GM19351 (cell line): ENCODE measurements around the gene HNRNPA2B1.
"Not testable (repeated sequence)": the region's sequence is repeated elsewhere in the genome, so short reads cannot be mapped to it uniquely, and the experiment has no call there.

Experiments
- ATAC-seq: cut with Tn5 transposase; IDR thresholded peaks from one replicate; pipeline ENCODE4 v1.9.1; 2021; ENCODE audit warnings: mild to moderate bottlenecking, moderate library complexity; ENCODE audit not compliant: unreplicated experiment

The HNRNPA2B1 gene

DNA sequence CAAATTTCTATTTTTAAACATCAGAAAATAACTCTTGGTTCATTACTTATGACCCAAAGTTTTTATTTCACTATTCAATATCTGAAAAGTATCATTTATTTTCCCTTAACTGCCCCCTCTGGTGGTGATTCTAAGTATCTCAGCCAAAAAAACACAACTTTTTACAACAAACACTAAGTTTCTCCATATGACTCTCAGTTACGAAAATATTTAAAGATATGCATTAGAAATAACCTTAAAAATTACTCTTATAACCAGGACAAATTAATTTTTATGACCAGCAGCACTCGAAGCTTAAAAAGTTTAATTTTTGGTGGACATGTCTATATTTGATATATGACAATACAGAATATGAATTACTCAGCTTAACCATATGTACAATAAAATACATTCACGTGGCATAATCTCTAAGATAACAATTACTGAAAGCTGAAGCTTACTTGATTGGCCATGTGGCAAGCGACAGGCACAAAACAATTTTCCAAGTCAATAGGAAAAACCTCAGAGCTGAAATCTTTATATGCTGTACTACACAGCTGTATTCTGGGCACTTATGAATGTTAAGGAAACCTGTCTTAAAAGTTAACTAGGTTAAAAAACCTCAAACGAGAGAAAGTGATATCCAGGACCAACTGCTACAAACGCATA, 2.3 kb downstream of the HNRNPA2B1 start:
- ATAC-seq = no peak

DNA sequence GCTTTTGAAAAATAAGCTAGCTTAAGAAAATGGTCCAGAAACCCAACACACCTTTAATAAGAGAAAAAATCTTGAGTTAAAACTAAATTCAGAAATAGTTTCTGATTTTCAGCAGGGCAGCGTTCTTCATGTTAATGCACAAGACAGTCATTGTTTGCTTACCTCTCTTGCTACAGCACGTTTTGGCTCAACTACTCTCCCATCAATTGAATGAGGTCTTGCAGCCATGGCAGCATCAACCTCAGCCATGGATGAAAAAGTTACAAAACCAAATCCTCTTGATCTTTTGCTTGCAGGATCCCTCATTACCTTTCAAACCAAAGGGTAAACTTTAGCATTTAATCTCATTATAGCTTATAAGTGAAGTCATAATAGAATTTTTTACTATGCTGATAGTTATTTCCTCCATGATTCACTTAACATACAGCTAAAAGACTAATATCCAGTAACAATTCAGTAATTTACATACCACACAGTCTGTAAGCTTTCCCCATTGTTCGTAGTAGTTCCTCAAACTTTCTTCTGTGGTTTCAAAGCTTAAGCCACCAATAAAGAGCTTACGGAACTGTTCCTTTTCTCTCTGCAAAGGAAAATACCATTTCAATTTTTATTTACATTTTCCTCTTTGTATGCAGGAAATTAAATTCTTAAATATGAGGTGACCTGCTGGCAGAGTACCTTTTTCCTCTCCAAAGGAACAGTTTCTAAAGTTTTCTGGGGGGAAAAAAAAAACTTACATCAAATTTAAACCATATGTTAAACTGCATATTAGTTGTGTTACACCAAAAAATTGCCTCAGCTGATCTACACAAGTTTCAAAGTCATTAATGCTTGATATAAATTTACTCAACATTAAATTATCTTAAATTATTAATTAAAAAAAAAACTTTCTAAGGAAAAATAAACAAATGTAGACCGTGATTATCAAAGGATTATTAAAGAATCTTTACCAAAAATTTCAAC, 3.1 kb downstream of the HNRNPA2B1 start:
- ATAC-seq = no peak

DNA sequence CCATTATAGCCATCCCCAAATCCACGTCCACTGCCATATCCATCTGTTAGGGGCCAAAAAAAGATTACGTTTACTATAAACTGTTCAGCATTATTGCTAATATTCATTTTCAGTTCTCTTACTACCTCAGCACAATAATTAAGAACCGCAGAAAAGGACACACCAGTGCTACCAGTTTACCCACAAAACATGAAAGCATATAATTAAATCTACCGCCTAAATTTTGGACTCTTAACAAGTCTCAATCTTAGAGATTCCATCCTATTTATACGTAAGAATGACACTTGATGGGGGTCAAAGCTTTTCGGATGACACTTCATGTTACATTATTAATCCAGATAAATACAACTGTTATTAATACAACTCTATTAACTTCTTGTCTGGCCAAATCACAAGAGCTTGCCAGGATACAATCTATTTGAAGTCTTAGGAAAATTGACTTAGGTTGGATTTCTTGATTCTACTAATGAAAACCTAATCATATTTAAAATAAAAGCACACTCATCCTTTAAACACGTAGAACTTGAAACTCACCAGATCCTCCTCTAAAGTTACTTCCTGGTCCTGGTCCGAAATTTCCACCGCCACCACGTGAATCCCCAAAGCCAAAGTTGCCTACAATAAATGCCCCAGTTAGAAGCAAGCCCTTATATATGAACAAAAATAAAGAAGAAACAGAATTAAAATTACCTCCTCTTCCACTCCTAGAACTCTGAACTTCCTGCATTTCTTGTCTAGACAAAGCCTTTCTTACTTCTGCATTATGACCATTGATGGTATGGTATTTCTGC, 4.5 kb downstream of the HNRNPA2B1 start:
- ATAC-seq = no peak

DNA sequence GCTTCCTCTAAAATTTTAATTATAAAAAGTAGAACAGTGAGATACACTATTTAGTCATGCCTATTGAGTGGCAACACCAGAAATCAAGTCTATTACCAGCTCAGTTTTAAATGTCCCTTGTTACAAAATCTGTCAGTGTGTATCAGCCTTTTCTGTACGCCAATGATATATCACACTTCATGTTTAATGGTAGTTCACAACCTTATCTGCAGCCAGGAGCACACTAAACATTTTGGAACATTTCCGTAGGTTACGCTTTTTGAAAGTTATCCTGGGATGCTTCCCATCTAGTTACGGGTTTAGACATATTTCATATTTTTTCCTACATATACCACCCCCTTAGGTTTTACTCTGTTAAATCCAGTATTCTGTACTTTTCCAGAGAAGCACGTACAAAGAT, 5.4 kb downstream of the HNRNPA2B1 start:
- no peak for ATAC-seq

DNA sequence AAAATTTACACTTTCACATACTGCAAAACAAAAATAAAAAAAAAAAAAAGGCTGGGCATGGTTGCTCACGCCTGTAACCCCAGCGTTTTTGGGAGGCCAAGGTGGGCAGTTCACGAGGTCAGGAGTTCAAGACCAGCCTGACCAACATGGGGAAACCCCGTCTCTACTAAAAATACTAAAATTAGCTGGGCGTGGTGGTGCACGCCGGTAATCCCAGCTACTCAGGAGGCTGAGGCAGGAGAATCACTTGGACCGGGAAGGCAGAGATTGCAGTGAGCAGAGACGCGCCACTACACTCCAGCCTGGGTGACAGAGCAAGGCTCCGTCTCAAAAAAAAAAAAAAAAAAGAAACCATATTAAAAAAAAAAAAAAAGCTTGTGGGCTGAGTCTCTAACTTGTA, 5.8 kb downstream of the HNRNPA2B1 start:
- not testable (repeated sequence) for ATAC-seq

DNA sequence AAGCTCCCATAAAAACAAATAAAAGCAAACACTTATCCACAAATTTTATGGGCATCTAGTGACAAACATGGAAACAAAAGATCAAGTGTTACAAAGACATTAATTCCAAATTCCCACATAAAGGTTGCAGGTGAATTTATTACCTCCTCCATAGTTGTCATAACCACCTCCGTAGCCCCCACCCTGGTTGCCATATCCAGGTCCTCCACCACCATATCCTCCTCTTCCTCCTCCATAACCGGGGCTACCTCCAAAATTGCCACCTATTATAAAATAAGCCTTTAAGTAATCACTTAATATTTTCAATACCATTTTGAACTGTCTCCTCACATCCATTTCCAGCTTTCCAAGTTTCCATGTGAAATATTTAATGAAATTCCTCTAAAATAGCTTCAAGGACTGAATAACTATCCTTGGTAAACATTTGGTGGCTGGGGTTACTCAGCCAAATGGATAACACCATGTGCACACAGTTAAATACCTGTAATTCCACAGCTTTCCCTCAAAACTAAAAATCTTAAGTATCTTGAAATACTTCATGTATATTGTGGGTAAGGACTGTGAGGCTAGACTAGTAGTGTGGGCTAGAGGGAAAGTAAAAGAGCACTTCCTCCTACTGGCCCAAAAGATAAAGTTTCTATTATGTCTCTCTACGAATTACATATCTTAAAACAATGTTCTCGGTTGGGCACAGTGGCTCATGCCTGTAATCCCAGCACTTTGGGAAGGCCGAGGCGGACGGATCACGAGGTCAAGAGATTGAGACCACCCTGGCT, 6.9 kb downstream of the HNRNPA2B1 start:
- ATAC-seq = no peak

DNA sequence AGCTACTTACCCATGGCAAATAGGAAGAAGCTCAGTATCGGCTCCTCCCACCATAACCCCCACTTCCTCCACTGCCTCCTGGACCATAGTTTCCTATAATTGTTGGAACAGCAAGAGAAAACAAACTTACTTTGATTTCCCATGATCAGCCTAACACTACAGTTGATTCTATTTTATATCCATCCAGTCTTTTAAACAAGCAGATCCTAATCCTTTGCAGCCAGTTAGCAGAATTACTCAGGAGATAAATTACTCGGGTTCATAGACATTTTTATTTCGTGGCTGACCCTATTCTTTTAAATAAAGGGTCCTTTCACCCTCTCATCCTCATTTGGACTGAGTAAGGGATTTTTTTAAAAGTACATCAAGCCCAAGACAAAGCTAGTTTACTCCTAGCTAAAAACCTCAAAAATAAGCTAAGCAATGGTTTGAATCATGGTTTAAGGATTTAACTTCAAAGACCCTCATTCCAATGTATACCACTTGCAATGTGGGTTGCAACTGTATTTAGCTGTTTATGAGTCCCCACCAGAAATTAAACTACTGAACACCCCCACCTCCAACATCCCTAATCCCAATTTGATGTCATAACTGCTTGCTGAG, 8.0 kb downstream of the HNRNPA2B1 start:
- no peak for ATAC-seq

DNA sequence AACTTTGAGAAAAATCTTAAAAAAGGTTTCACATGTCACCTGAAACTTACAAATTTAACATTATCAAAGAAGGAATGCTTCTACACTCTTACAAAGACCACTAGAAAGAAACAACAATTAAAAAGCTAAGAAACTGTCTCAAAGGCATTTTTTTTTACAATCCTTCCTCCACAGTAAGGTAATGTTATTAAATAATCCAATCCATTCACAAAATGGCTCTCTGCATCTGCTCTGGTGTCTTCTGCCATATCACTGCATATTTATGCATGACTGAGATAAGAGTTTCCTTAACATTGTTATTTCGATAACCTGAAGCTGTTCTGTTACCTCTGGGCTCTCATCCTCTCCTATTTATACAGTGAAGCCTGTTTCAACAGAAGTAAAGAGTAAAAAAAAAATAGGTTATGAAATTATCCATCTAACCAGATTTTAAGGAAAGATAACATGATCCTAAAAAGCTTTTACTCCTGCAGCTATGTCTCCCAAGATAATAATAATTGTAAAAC, 8.5 kb downstream of the HNRNPA2B1 start:
- no peak for ATAC-seq

DNA sequence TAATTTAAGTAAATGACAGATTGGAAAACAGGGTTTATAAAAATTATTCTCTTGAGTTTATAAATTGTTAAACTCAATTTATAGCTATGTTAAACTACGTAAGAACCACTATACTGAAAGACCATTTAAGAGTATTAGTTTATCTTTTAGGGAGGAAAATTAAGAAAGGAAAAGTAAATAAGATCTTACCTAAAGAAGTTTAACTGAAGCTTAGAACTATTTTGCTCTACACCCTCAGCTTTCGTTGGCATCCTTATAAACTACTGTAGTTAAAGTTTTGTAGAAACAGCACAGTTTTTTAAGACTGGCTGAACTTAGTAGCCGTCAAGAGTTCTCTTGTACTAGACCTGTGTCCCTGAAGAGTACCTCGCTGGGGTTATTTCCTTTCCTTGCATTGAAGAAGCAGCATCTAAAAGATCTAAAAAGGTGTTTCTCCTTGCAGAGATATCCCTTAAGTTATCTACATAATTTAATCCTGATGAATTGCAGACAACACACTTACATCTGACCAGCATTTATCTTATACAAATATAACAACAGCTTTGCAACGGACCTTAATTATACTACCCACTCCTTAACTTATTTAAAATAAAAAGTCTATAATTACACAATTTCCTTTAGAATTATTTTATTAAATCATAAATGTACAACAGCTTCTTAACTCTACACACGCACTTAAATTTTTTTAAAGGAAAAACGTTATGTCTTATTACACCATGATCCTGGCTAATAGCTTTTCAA, 9.1 kb downstream of the HNRNPA2B1 start:
- ATAC-seq = no peak

DNA sequence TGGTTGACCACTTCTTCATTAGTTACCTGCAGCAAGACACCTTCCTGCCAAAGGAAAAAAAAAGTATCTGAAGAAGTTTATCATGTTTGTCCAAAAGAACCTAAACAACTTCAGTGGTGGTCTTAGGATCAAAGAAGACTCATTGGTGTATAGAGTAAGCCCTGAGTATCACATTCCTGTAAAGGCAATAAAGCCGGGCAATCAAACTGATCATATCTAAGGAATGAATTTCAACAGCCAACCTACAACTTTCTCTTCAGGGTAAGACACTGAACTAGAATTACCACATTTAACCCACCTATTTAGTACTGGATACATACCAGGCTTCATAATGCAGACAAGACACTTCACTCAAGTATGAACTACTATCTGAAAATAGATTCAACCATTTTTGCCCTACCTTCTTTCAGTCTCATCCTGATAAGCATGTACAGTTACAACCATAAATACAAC, 10.1 kb downstream of the HNRNPA2B1 start:
- ATAC-seq = no peak

DNA sequence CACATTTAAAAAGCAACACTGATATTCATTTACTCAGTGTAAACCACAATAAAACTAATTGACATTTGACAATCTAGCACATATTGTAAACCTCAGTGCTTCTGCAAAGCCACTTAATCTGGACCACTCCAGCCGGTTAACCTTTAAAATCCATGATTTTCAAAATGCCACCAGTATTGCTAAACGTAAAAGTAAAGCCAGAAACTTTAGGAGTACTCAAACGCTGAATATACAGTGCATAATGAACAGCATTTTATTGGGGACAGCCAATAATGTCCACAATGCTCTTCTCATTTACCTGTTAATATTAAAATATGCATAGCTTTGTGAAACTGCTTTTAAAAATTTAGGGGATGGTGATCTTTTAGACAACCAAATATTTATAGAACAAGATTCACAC, 10.8 kb downstream of the HNRNPA2B1 start:
- no peak for ATAC-seq

DNA sequence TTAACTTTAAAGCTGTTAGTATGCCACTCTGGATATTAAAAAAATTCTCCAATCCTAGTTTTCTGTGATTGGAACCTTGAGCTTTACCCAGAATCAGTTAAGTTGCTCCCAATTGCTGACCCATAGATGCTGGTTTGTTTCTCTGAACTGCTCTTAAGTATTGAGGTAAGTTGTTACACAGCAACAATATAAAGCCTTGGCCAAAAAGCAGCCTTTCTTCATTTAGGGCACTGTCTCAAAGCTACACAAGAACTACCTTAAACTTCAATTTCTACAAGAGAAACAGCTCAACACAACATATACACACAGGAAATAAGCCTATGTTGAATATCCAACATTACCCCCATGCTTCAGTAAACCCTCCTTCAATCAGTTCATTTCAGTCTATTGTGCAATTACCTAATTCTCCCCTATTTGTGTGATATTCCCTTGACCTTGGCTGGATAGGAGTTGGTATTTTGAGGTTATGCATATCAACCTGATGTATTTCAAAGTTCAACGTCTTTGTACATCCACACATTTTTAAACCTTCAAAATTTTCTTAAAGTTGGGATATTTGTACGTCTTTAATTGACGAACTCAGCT, 11.5 kb downstream of the HNRNPA2B1 start:
- no peak for ATAC-seq

DNA sequence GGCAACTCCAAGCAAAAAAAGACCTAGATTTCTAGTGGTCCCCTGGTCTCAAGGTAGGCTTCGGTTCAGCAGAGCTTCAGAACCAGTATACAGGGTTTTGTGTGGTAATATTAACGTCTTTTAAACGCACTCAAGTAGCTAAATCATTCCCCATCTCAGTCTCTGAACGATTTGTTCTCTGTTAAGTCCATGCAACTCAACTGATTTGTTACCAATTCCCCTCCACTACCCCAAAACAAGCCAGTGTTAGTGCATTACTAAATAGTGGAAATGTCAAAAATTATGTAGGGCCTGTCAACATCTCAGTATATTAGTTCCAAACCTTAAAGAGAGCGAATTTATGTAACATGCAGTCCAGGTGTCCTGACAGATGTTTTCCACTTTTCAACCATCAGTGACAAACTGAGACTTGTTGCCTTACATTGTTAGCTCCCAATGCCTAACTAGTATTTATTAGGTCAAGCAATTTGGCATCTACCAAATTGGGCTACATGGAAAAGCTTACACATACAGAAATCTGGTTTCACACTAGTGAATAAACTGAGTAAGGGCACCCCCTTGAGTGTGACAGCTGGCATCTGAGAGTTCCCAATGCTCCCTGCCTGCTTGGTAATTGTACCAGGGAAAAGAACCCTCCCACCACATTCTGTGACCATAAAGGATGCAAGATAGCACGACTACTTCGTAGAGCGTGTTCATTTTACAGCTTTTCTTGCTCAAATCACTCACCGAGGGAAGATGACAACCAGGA, 12.2 kb downstream of the HNRNPA2B1 start:
- ATAC-seq = no peak

DNA sequence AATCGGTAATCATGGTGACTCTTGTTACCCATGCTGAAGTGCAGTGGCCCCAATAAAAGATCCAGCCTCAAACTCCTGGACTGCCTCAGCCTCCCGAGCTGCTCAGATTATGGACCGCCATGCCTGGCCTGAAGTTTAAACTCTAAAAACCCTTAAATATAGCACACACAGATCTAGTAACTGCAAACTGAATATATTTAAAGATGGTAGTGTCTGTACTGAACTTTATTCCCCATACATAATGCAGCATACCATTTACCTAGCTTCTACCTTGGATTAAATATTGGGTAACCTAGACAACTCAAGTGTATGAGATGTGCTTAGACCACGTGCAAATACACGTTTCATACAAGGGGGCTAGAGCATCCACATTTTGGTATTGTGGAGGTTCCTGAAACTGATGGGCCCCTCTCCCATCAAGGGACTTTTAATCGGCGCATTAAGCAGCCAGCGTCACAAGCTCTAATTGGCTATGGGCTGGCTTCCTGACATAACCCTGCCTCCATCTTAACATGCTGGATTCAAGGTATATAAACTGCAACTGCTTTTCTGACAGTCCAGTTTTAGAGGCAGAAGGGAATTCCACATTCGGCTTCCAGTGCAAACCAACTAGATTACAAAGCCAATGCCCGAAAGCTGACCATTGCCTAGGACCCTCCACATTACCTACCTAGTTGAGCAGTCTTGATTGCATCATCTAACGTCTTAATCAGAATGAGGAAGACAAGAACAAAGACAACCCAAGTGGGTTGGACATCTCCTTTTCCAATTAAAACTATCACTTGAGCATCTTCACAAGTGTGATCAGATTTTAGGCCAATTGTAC, 13.0 kb downstream of the HNRNPA2B1 start:
- no peak for ATAC-seq

DNA sequence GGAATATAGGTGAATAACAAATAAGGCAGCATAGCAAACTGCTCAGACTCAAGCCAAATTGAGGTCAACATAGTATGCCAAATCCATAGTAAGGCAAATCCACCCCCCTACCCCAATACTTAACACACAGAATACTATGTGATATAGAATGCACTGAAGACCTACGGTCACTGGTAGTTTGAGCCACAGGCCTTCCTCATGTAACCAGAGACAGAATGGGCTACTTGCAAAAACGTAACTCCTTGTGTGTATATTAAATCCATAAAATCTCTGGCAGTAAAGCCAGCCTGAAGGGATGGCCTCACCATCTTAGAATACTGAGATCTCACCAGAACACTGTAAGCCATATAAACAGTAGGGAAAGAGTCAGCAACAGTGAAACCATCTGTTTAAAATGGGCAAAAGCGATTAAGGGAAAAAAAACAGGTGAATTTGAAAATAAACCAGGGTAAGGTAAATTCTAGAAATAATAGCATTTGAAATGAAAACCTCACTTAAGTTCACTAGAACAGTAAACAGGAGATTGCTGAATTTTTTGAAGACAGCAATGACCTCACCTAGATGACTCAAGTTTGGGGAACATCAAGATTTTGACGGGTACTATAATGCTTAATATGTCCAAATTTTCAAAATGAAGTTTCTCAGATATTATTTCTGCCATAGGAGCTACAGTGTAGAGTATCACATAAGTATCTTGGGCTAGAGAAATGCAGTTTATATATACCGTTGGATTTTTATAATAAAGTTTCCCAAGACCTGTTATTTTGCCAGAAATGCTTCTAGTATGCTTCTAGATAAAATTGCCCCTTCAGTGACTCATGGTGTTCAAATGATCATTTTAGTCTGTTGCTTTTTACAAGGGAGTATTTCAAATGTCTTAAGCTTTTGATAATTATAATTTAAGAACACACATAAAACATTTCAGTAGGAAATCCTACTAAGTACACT, 13.9 kb downstream of the HNRNPA2B1 start:
- ATAC-seq = no peak

DNA sequence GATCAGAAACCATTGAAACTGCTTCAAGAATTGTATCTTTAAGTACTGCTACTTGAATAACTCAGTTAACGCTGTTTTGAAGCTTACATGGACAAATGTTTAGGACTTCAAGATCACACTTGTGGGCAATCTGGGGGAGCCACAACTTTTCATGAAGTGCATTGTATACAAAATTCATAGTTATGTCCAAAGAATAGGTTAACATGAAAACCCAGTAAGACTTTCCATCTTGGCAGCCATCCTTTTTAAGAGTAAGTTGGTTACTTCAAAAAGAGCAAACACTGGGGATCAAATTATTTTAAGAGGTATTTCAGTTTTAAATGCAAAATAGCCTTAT, 14.7 kb downstream of the HNRNPA2B1 start:
- ATAC-seq = no peak
